Measurements from ENCODE around the gene ALPL. TPM values are rescaled to one million over a fixed set of nuclear protein-coding genes. Genes with fewer than 3 reads are reported as not detected.

Gene ALPL
- total and polyA plus RNA-seq, 2 donors (not counting 1 experiment from before 2014, with no cell fraction given), result 1.3 to 3.6 TPM

- Histone ChIP-seq H3K27me3 (ENCODE audit: control insufficient read depth, insufficient read depth, low read length) (peaks cover 2% of the 10 kb centered on the region), H3K79me2 (ENCODE audit: control insufficient read depth, insufficient read depth, low read length) (no peaks in the 10 kb centered on the region), H3K27ac (ENCODE audit: insufficient read depth, low read length) (no peak overlapping the region), H3K36me3 (ENCODE audit: control insufficient read depth, insufficient read depth, low read length) (no peaks in the 10 kb centered on the region), H3K4me1 (ENCODE audit: control insufficient read depth, extremely low read depth, insufficient read depth, low read length) (no peaks in the 10 kb centered on the region), H4K20me1 (ENCODE audit: control insufficient read depth, extremely low read depth, insufficient read depth, low read length) (no peaks in the 10 kb centered on the region), H3K4me3 (replicated peaks in 1 of 4; ENCODE audit: control extremely low read depth in 1 of 4, insufficient read depth in 1 of 4, low read depth in 3 of 4, low read length in 4 of 4) (no peak overlapping the region), H3K9ac (ENCODE audit: insufficient read depth, low read length) (no peak overlapping the region), H3K4me2 (ENCODE audit: extremely low read depth, insufficient read depth, low read length) (no peak overlapping the region), H3K9me3 (ENCODE audit: control insufficient read depth, insufficient read depth, low read depth, low read length) (no peaks in the 10 kb centered on the region), H2AFZ (ENCODE audit: low read length) (no peak overlapping the region)
- no peak for TF ChIP-seq CTCF (conservative IDR thresholded peaks at IDR 0.05 in 1 of 2, IDR thresholded peaks at IDR 0.05 in 1 of 2; ENCODE audit: low read depth in 1 of 2, low read length in 2 of 2)
- no peak for TF ChIP-seq EZH2 (IDR thresholded peaks at IDR 0.05; ENCODE audit: low read length, missing control alignments)
- peak in 1 of 2 donors; percentile 69 for DNase-seq (ENCODE audit: low read depth in 2 of 2)
Observed at GRCh38 chr1:21550097-21550496, 40.9 kb downstream of the ALPL start.

GRCh38 chr1:21550866-21551475, 41.7 kb downstream of the ALPL start:
- no peaks in the 10 kb centered on the region for H3K36me3 ChIP-seq (ENCODE audit: control insufficient read depth, insufficient read depth, low read length)
- peaks cover 2% of the 10 kb centered on the region for H3K27me3 ChIP-seq (ENCODE audit: control insufficient read depth, insufficient read depth, low read length)
- H3K4me1 ChIP-seq (ENCODE audit: control insufficient read depth, extremely low read depth, insufficient read depth, low read length), result no peaks in the 10 kb centered on the region
- no peak for DNase-seq (ENCODE audit: low read depth in 2 of 2)
- no peak overlapping the region for H2AFZ ChIP-seq (ENCODE audit: low read length)
- no peak overlapping the region for H3K4me2 ChIP-seq (ENCODE audit: extremely low read depth, insufficient read depth, low read length)
- H3K79me2 ChIP-seq (ENCODE audit: control insufficient read depth, insufficient read depth, low read length), result no peaks in the 10 kb centered on the region
- no peak overlapping the region for H3K4me3 ChIP-seq (replicated peaks in 1 of 4; ENCODE audit: control extremely low read depth in 1 of 4, insufficient read depth in 1 of 4, low read depth in 3 of 4, low read length in 4 of 4)
- no peak overlapping the region for H3K9ac ChIP-seq (ENCODE audit: insufficient read depth, low read length)
- no peaks in the 10 kb centered on the region for H3K9me3 ChIP-seq (ENCODE audit: control insufficient read depth, insufficient read depth, low read depth, low read length)
- no peak for TF ChIP-seq EZH2 (IDR thresholded peaks at IDR 0.05; ENCODE audit: low read length, missing control alignments)
- H4K20me1 ChIP-seq (ENCODE audit: control insufficient read depth, extremely low read depth, insufficient read depth, low read length), result no peaks in the 10 kb centered on the region
- H3K27ac ChIP-seq (ENCODE audit: insufficient read depth, low read length), result no peak overlapping the region

GRCh38 chr1:21552715-21553114, 43.5 kb downstream of the ALPL start:
- Histone ChIP-seq H3K4me1 (ENCODE audit: control insufficient read depth, extremely low read depth, insufficient read depth, low read length) (no peaks in the 10 kb centered on the region), H3K9me3 (ENCODE audit: control insufficient read depth, insufficient read depth, low read depth, low read length) (no peaks in the 10 kb centered on the region), H3K27ac (ENCODE audit: insufficient read depth, low read length) (no peak overlapping the region), H4K20me1 (ENCODE audit: control insufficient read depth, extremely low read depth, insufficient read depth, low read length) (no peaks in the 10 kb centered on the region), H3K36me3 (ENCODE audit: control insufficient read depth, insufficient read depth, low read length) (no peaks in the 10 kb centered on the region), H3K9ac (ENCODE audit: insufficient read depth, low read length) (no peak overlapping the region), H2AFZ (ENCODE audit: low read length) (no peak overlapping the region), H3K79me2 (ENCODE audit: control insufficient read depth, insufficient read depth, low read length) (no peaks in the 10 kb centered on the region), H3K4me2 (ENCODE audit: extremely low read depth, insufficient read depth, low read length) (no peak overlapping the region), H3K4me3 (replicated peaks in 1 of 4; ENCODE audit: control extremely low read depth in 1 of 4, insufficient read depth in 1 of 4, low read depth in 3 of 4, low read length in 4 of 4) (no peak overlapping the region), H3K27me3 (ENCODE audit: control insufficient read depth, insufficient read depth, low read length) (peaks cover 2% of the 10 kb centered on the region)
- TF ChIP-seq CTCF (conservative IDR thresholded peaks at IDR 0.05 in 1 of 2, IDR thresholded peaks at IDR 0.05 in 1 of 2; ENCODE audit: low read depth in 1 of 2, low read length in 2 of 2) (no peak), EZH2 (IDR thresholded peaks at IDR 0.05; ENCODE audit: low read length, missing control alignments) (no peak)
- peak; percentile 89 to 98 for DNase-seq (ENCODE audit: low read depth in 2 of 2)

Data from fibroblast of lung (primary cell).